Ishikawa (cell line): Measurements from ENCODE around the gene CORO1C.

Source experiments
- CEBPB ChIP-seq: IDR thresholded peaks from 2 replicates; pipeline ENCODE4 v1.6.1; 2012
- CREB1 ChIP-seq: IDR thresholded peaks from 2 replicates; pipeline ENCODE4 v1.6.1; 2012; ENCODE audit warnings: low read depth
- EGR1 ChIP-seq: IDR thresholded peaks from 2 replicates; pipeline ENCODE4 v1.6.1; 2012
- EP300 ChIP-seq: IDR thresholded peaks from 2 replicates; pipeline ENCODE4 v1.6.1; 2012; ENCODE audit warnings: borderline replicate concordance
- FOXM1 ChIP-seq: IDR thresholded peaks from 2 replicates; pipeline ENCODE4 v1.6.1; 2012; ENCODE audit warnings: low read depth, borderline replicate concordance
- NFIC ChIP-seq: IDR thresholded peaks from 2 replicates; pipeline ENCODE4 v1.6.1; 2012
- RAD21 ChIP-seq: IDR thresholded peaks from 2 replicates; pipeline ENCODE4 v1.6.1; 2012; ENCODE audit warnings: low read depth
- TAF1 ChIP-seq: IDR thresholded peaks from 2 replicates; pipeline ENCODE4 v1.6.1; 2012; ENCODE audit warnings: low read depth, mild to moderate bottlenecking
- TCF12 ChIP-seq: IDR thresholded peaks from 2 replicates; pipeline ENCODE4 v1.6.1; 2012; ENCODE audit warnings: low read depth
- TEAD4 ChIP-seq: IDR thresholded peaks from 2 replicates; pipeline ENCODE4 v1.6.1; 2012
- YY1 ChIP-seq: IDR thresholded peaks from 2 replicates; pipeline ENCODE4 v1.6.1; 2012; ENCODE audit warnings: low read depth
- ZBTB7A ChIP-seq: IDR thresholded peaks from 2 replicates; pipeline ENCODE4 v1.6.1; 2012; ENCODE audit warnings: low read depth
- TF ChIP-seq, protein P1 (sequence below): IDR thresholded peaks from 2 replicates; pipeline ENCODE4 v1.6.1; 2012
- TF ChIP-seq, protein P2 (sequence below): IDR thresholded peaks from 2 replicates; pipeline ENCODE4 v1.6.1; 2012
- TF ChIP-seq, protein P3 (sequence below): IDR thresholded peaks from 2 replicates; pipeline ENCODE4 v1.6.1; 2012; ENCODE audit warnings: low read depth, mild to moderate bottlenecking

CORO1C gene

DNA sequence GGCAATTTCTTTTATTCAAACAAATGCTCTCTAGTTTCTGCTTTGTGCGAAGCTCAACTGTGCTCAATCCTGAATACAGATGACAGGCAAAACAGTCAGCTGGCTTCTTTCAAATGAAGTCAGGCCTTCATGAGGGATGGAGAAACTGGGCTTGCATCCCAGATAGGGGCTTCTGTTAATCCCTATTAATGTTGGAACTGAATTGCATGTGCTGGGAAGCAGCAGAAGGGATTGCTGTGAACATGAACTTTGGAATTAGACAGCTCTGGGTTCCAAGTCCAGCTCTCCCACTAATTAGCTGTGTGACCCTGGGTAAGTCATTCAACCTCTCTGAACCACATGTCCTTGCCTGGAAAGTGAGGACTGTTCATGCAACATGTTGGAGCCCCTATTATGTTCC, 21.1 kb upstream of the CORO1C start:
- TF ChIP-seq, protein P1, sequence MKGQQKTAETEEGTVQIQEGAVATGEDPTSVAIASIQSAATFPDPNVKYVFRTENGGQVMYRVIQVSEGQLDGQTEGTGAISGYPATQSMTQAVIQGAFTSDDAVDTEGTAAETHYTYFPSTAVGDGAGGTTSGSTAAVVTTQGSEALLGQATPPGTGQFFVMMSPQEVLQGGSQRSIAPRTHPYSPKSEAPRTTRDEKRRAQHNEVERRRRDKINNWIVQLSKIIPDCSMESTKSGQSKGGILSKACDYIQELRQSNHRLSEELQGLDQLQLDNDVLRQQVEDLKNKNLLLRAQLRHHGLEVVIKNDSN: no peak
- TF ChIP-seq CREB1: no peak

DNA sequence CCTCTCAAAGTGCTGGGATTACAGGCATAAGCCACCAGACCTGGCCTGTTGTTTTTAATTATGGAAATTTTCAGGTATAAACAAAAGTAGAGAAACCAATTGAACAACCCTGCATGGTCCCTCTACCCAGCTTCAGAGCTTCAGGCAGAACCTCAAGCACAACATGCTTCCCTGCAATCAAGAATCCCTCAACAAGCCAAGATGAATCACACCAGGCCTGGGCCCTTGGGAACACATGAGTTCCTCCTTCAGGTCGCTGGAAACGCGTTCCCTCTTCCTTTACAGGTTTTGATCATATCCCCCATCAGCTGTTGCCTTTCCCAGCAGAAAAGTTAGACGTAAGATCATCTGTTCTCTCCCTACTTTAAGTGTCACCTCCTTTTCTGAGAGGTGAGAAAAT, 20.5 kb upstream of the CORO1C start:
- TF ChIP-seq TEAD4 (no peak), CEBPB (no peak), FOXM1 (no peak), EP300 (no peak), TAF1 (no peak), TCF12 (no peak), RAD21 (no peak), EGR1 (no peak), YY1 (no peak), NFIC (no peak), ZBTB7A (no peak)
- TF ChIP-seq, protein P1: no peak
- TF ChIP-seq, protein P2, sequence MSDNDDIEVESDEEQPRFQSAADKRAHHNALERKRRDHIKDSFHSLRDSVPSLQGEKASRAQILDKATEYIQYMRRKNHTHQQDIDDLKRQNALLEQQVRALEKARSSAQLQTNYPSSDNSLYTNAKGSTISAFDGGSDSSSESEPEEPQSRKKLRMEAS: no peak
- TF ChIP-seq, protein P3, sequence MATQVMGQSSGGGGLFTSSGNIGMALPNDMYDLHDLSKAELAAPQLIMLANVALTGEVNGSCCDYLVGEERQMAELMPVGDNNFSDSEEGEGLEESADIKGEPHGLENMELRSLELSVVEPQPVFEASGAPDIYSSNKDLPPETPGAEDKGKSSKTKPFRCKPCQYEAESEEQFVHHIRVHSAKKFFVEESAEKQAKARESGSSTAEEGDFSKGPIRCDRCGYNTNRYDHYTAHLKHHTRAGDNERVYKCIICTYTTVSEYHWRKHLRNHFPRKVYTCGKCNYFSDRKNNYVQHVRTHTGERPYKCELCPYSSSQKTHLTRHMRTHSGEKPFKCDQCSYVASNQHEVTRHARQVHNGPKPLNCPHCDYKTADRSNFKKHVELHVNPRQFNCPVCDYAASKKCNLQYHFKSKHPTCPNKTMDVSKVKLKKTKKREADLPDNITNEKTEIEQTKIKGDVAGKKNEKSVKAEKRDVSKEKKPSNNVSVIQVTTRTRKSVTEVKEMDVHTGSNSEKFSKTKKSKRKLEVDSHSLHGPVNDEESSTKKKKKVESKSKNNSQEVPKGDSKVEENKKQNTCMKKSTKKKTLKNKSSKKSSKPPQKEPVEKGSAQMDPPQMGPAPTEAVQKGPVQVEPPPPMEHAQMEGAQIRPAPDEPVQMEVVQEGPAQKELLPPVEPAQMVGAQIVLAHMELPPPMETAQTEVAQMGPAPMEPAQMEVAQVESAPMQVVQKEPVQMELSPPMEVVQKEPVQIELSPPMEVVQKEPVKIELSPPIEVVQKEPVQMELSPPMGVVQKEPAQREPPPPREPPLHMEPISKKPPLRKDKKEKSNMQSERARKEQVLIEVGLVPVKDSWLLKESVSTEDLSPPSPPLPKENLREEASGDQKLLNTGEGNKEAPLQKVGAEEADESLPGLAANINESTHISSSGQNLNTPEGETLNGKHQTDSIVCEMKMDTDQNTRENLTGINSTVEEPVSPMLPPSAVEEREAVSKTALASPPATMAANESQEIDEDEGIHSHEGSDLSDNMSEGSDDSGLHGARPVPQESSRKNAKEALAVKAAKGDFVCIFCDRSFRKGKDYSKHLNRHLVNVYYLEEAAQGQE: no peak

DNA sequence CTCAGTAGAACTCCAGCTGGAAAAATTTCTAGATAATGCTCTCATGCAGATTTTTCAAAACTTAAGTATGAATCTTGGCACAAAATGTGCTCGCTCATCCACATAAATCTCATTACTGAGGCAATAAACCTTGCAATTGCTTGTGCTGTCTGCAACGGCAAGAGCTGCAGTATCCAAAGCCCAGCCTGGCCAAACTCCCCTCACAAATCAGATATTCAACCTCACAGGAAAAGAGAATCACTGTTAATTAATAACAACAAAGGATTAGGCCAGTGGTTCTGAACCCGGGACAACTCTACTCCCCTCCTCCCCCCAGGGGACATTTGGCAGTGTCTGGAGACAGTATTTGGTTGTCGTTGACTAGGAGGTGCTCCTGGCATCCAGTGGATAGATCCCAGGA, 19.2 kb upstream of the CORO1C start:
- TF ChIP-seq ZBTB7A (no peak), CEBPB (no peak), EP300 (no peak), NFIC (no peak), FOXM1 (no peak), EGR1 (no peak), TCF12 (no peak), RAD21 (no peak), TEAD4 (no peak), TAF1 (no peak), YY1 (no peak), CREB1 (no peak)
- TF ChIP-seq, protein P1: no peak
- TF ChIP-seq, protein P2: no peak
- TF ChIP-seq, protein P3: no peak

DNA sequence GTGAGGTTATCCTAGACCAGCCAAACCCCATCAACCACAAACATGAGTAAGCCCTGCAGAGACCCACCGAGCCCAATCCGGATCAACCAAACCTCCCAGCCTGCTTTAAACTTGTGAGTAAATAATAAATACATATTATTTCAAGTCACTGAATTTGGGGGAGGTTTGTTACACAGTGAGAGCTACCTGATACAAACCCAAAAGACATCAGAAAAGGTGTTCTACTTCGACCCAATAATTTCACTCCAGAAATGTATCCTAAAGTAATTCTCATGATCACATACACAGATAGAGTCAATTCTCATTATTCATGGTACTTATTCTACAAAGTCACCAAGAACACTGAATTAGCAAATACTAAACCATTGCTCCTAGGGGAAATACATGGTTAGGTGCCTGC, 16.2 kb upstream of the CORO1C start:
- TF ChIP-seq, protein P1: no peak
- TF ChIP-seq NFIC: no peak
- TF ChIP-seq CREB1: no peak
- TF ChIP-seq, protein P3: no peak
